Activated CD8-positive, alpha-beta memory T cell treated with anti-CD3 and anti-CD28 coated beads for 24 hours (primary cell): ENCODE results near the gene CCT7.
A peak's percentile ranks its signal among the peaks of the same experiment; 100 is the strongest.
"Not testable (repeated sequence)": the region's sequence is repeated elsewhere in the genome, so short reads cannot be mapped to it uniquely, and the experiment has no call there.

Source experiments
- DNase-seq: peaks from one replicate; pipeline ENCODE4 v3.0.0-alpha.2; 2020

CCT7 gene

DNA sequence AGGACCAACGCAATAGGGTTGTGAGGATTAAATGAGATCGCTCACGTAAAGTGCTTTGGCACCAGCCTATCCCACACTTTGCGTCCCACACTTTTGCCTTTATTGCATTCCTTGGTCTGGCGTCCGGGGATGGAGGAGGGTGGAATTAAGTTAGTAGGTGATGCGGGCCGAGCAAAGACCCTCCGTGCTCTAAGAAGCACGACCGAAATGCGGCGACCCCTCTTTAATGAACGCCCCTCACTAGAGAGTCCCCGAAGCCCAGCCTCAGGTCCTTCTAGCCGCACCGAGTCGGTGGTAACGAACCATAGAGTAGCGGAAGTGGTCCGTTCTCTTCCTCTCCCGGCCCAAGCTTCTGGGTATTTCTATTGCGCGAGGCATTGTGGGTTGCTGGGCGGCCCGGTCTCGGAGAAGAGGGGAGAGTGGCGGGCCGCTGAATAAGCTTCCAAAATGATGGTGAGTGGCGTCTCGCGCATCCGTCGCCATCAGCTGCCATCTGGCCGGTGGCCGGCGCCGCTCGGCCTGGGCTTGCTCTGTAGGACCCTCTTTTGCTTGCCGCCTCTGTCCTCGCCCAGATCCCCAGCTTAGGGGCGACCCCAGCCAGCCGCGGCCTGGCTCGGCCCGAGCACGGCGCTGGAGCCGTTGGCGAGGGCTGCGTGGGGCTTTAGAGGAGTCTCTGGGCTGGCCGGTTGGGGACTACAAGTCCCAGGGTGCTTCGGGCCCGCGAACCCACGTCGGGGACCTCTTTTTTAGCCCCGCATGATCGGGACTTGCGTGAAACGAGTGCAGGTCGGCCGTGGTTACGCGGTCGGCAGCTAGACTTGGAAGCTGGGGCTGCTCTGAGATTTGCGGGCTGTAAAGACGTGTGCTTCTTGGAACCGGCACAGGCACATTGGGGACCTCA lies at the start of gene CCT7:
Gene CCT7, plus strand, starts transcription at position 377 of the 901 bp plus-strand sequence. Its CDS starts 71 bp downstream, at position 448.
- DNase-seq, result peak; percentile 92

GRCh38 chr2:73185965-73186364 lies 48.1 kb upstream of the CCT7 start:
- no peak for DNase-seq

DNA sequence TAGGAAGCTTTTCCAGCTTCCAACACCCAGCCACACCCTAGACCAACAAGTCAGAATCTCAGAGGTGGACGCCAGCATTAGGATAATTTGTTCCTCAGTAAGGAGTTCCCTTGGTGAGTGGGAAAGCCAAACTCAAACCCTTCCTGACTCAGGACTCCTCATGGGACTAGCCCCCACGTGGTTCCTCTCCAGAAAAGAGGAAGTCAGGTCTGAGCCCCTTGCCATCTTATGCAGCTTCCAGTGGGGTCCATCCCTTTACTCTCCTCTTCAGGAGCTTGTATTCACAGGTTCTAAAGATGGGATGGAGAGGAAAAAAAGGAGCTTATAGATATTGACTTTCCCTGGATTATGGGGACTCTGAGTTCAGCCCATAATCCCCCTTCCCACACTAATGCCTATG lies 46.6 kb upstream of the CCT7 start:
- DNase-seq, result no peak

- no peak for DNase-seq
Measured at GRCh38 chr2:73197579-73197978, 36.5 kb upstream of the CCT7 start.

GRCh38 chr2:73200281-73200680 lies 33.8 kb upstream of the CCT7 start:
- not testable (repeated sequence) for DNase-seq

GRCh38 chr2:73202156-73203054 lies 31.7 kb upstream of the CCT7 start, which contains the start of gene NOTO:
Gene NOTO (plus strand): TSS chr2:73202574. CDS start chr2:73202667, 93 bp downstream.
- DNase-seq, result peak; percentile 61

- peak; percentile 59 for DNase-seq
Measured at GRCh38 chr2:73203055-73203681, 30.9 kb upstream of the CCT7 start.

GRCh38 chr2:73205611-73206010 lies 28.5 kb upstream of the CCT7 start:
- no peak for DNase-seq

- no peak for DNase-seq
Measured at GRCh38 chr2:73208258-73208657, 25.9 kb upstream of the CCT7 start.

- DNase-seq, result no peak
Measured at GRCh38 chr2:73210019-73210418, 24.1 kb upstream of the CCT7 start.

DNA sequence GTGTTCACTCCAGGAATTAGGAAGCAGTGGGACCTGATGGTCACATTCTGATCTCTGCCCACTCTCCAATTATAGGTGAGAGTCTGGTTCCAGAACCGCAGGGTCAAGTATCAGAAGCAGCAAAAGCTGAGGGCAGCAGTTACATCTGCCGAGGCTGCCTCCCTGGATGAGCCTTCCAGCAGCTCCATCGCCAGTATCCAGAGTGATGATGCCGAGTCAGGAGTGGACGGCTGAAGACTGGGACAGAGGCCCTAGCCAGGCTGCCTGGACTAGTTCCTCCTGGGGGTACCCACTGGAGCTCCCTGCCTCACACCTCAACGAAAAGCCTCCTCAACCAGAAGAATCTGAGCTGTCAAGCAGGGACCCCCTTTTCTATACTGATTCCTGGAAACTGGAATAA lies 23.4 kb upstream of the CCT7 start:
- DNase-seq, result no peak

DNA sequence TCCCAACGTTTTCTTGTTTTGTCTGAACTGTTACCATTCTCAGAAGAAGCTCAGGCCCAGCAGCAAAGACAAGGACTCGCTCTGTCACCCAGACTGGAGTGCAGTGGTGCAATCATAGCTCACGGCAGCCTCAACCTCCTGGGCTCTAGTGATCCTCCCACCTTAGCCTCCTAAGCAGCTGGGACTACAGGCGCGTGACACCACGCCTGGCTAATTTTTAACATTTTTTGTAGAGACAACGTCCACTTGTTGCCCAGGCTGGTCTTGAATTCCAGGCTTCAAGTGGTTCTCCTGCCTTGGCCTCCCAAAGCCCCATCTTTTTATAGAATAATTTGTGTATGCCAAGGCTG lies 22.0 kb upstream of the CCT7 start:
- no peak for DNase-seq

DNA sequence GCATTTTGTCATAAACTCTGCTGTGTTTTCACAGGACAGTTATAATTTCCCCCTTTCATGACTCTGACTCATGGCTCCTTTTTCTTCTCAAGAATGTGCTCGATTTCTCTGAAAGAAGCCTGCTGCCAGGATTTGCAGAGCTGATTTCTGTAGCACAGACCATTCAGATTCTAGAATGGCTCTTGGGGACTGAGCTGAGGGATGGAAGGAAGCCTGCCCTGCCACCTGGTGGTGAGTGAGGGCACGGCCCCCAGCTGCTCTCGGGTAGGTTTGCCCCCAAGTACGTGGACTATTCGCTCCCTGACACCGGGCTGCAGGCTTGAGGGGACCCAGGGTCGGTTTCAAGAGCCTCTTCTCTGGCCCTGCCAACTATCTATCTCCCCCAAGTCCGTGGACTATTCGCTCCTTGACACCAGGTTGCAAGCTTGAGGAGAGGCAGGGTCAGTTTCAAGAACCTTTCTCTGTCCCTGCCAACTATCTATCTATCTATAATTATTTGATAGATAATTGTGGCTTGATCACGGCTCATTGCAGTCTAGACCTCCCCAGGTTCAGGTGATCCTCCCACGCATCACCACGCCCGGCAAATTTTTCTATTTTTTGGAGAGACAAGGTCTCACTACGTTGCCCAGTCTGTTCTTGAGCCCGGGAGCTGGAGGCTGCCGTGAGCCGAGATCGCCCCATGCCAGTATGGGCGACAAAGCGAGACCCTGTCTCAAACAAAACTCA lies 21.5 kb upstream of the CCT7 start:
- DNase-seq, result peak; percentile 89

- peak; percentile 98 for DNase-seq
Measured at GRCh38 chr2:73214120-73215035, 19.7 kb upstream of the CCT7 start, which contains the start of gene SMYD5. Gene SMYD5 (plus strand): TSS chr2:73214245. CDS start chr2:73214267, 22 bp downstream.

DNA sequence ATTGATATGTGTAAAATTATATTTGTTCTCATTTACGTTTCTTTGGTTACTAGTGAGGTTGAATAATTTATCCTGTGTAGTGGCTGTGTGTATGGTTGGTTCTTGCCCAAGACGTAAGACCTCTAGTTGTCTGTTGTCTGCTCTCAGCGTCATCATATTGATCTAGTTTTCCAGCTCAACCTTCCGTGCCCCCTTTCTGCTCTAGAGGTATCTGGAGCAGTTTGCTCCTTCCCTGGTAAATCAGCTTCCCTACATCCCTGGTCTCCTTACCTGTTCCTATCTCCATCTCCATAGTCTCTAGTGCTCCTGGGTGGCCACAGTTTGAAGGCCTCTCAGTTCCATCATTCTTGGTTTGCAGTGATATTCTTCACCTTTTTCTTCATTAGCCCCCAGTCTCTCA lies 18.9 kb upstream of the CCT7 start:
- no peak for DNase-seq

DNA sequence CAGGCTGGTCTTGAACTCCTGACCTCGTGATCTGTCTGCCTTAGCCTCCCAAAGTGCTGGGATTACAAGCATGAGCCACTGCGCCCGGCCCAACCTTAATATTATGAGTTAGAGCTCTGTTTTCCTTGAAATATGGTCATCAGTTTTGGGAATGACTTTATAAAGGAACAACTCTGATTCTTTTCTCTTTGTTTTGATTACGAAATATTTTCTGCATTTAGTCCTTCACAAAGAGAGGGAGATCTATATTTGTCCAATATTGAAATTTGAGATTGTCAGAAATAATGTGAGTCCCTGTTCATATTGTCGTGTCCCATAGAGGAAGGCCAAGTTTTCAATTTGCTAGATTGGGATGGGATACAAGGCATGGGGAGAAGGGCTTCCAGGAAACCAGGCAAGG lies 16.9 kb upstream of the CCT7 start:
- DNase-seq, result no peak

DNA sequence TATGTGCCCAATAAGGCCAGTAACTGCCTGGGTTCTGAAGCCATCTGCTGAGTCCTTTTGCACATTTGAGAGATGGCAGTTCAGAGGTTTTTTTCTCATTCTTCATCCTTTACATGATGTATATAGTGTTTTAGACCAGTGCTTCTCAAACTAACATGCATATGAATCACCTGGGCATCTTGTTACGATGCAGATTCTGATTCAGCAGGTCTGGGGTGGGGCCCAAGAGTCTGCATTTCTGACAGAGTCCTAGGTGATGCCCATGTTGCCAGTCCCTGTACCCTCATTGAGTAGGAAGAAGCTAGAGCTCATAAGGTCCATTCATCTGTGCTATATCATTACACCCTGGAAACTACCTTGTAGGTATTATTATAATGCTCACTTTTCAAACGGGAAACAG lies 16.3 kb upstream of the CCT7 start:
- DNase-seq, result no peak

GRCh38 chr2:73218298-73218697 lies 15.8 kb upstream of the CCT7 start:
- no peak for DNase-seq

DNA sequence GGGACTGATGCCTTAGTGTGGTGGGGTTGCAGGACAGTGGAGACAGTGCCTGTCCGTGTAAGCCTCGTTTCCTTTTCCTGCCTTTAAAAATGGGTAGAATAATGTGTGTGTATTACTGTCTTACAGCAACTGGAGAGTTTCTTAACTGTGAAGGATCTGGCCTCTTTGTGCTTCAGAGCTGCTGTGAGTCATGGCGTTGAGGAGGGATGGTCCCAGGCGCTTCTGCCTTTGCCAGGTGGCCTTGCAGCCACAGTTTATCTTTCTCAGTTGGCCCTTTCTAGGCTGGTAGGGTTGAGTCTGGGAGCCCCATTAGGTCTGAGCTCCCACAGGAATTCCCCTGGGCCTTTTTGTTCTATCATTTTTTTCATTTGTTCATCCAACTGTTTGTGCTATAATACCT lies 10.3 kb upstream of the CCT7 start:
- no peak for DNase-seq

DNA sequence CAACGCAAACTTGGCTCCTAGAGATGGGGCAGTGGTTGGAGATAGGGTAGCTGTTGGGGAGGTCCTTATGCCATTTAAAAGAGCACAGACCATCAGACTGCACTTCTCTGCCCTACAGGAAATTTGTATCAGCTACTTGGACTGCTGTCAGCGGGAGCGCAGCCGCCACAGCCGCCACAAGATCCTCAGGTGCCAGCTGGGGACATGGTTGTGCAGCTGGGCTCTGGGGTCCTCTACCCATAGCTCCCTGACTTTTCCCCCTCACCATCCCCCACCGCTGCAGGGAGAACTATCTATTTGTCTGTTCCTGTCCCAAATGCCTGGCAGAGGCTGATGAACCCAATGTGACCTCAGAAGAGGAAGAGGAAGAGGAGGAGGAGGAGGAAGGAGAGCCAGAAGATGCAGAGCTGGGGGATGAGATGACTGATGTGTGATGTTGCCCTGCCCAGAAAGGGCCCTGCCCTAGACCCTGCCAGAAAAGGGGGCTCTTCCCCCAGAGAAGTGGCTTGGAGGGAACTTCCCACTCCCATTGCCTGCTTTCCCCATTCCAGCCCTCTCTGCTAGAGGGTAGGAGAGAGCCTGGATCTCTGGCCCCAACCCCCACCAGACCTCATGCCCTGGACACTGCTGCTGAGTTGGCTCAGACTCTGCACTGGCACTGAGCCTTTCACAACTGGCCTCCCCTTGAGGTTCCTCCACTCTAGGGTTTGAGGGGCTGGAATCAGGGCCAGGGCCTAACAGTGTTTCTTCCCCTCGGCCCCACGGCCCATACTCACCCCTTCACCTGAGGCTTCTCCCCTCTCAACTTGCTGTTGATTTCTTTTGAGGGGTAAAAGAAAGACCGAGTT lies 8.4 kb upstream of the CCT7 start:
- DNase-seq, result no peak
